ENCODE results near the gene ITK. TPM values are rescaled to one million over a fixed set of nuclear protein-coding genes. Genes with fewer than 3 reads are reported as not detected.
"Not testable (repeated sequence)": the region's sequence is repeated elsewhere in the genome, so short reads cannot be mapped to it uniquely, and the experiment has no call there.

Gene ITK
- total RNA-seq, 1 donor from 2014 or later = not detected

GRCh38 chr5:157236423-157236822 is 55.8 kb downstream of the ITK start:
- Histone ChIP-seq H3K9me3 (ENCODE audit: low read depth) (no peaks in the 10 kb centered on the region), H3K79me2 (ENCODE audit: low read depth) (no peaks in the 10 kb centered on the region), H3K4me2 (no peak overlapping the region), H3K27ac (no peak overlapping the region), H3K36me3 (no peaks in the 10 kb centered on the region), H3K9ac (no peak overlapping the region), H4K20me1 (ENCODE audit: low read depth) (no peaks in the 10 kb centered on the region), H3K4me1 (no peaks in the 10 kb centered on the region), H3K27me3 (no peaks in the 10 kb centered on the region), H3F3A (ENCODE audit: low read depth) (no peaks in the 10 kb centered on the region), H2AFZ (replicated peaks) (no peak overlapping the region), H3K4me3 (no peak overlapping the region)
- Mint-ChIP-seq H3K4me3 (no peak overlapping the region), H3K4me1 (no peaks in the 10 kb centered on the region), H3K27me3 (ENCODE audit: insufficient read depth, low read depth) (peaks cover 4% of the 10 kb centered on the region), H3K27ac (no peak overlapping the region), H3K36me3 (no peaks in the 10 kb centered on the region), H3K9me3 (no peaks in the 10 kb centered on the region)
- DNase-seq (ENCODE audit: low spot score) = no peak
- no peak for TF ChIP-seq EZH2phosphoT487 (IDR thresholded peaks at IDR 0.05)

GRCh38 chr5:157241483-157241882 is 60.8 kb downstream of the ITK start:
- no peaks in the 10 kb centered on the region for H3K36me3 ChIP-seq
- no peak overlapping the region for H3K9ac ChIP-seq
- no peak overlapping the region for H3K4me2 ChIP-seq
- no peaks in the 10 kb centered on the region for H3K27me3 ChIP-seq
- no peaks in the 10 kb centered on the region for H4K20me1 ChIP-seq (ENCODE audit: low read depth)
- H3K4me1 ChIP-seq = peaks cover 10% of the 10 kb centered on the region
- H3K4me1 Mint-ChIP-seq = peaks cover 8% of the 10 kb centered on the region
- H3K4me3 ChIP-seq = no peak overlapping the region
- H3K27me3 Mint-ChIP-seq (ENCODE audit: insufficient read depth, low read depth) = peaks cover 5% of the 10 kb centered on the region
- H3K4me3 Mint-ChIP-seq = no peak overlapping the region
- H3K79me2 ChIP-seq (ENCODE audit: low read depth) = no peaks in the 10 kb centered on the region
- no peak for DNase-seq (ENCODE audit: low spot score)
- no peak overlapping the region for H3K27ac ChIP-seq
- H2AFZ ChIP-seq (replicated peaks) = no peak overlapping the region
- no peak overlapping the region for H3K27ac Mint-ChIP-seq
- no peaks in the 10 kb centered on the region for H3K9me3 Mint-ChIP-seq
- no peaks in the 10 kb centered on the region for H3K9me3 ChIP-seq (ENCODE audit: low read depth)
- TF ChIP-seq EZH2phosphoT487 (IDR thresholded peaks at IDR 0.05) (no peak), EZH2 (IDR thresholded peaks at IDR 0.05) (no peak), CTCF (IDR thresholded peaks at IDR 0.05) (no peak)
- peaks cover 4% of the 10 kb centered on the region for H3F3A ChIP-seq (ENCODE audit: low read depth)
- H3K36me3 Mint-ChIP-seq = no peaks in the 10 kb centered on the region

GRCh38 chr5:157244704-157245103 is 64.1 kb downstream of the ITK start:
- H3K27me3 Mint-ChIP-seq (ENCODE audit: insufficient read depth, low read depth); DNase-seq (ENCODE audit: low spot score); H3K4me3 Mint-ChIP-seq; H3K4me3 ChIP-seq; H3K79me2 ChIP-seq (ENCODE audit: low read depth); H2AFZ ChIP-seq (replicated peaks); H3K27ac Mint-ChIP-seq; H3F3A ChIP-seq (ENCODE audit: low read depth); H3K9me3 ChIP-seq (ENCODE audit: low read depth); H3K9ac ChIP-seq; H3K36me3 Mint-ChIP-seq; H4K20me1 ChIP-seq (ENCODE audit: low read depth); H3K9me3 Mint-ChIP-seq; H3K27ac ChIP-seq; H3K4me1 ChIP-seq; H3K27me3 ChIP-seq; H3K4me1 Mint-ChIP-seq; H3K4me2 ChIP-seq; H3K36me3 ChIP-seq: not testable (repeated sequence)

- Mint-ChIP-seq H3K36me3 (no peaks in the 10 kb centered on the region), H3K27me3 (ENCODE audit: insufficient read depth, low read depth) (peaks cover 4% of the 10 kb centered on the region), H3K4me3 (no peak overlapping the region), H3K4me1 (peaks cover 8% of the 10 kb centered on the region), H3K27ac (no peak overlapping the region), H3K9me3 (no peaks in the 10 kb centered on the region)
- Histone ChIP-seq H3K9me3 (ENCODE audit: low read depth) (no peaks in the 10 kb centered on the region), H3K27me3 (no peaks in the 10 kb centered on the region), H3K4me1 (peaks cover 10% of the 10 kb centered on the region), H3K9ac (no peak overlapping the region), H4K20me1 (ENCODE audit: low read depth) (no peaks in the 10 kb centered on the region), H3K27ac (no peak overlapping the region), H3F3A (ENCODE audit: low read depth) (peaks cover 4% of the 10 kb centered on the region), H2AFZ (replicated peaks) (peak overlapping the region; percentile 82), H3K4me2 (no peak overlapping the region), H3K79me2 (ENCODE audit: low read depth) (no peaks in the 10 kb centered on the region), H3K36me3 (no peaks in the 10 kb centered on the region), H3K4me3 (no peak overlapping the region)
- peak; percentile 17 for DNase-seq (ENCODE audit: low spot score)
- no peak for TF ChIP-seq EZH2 (IDR thresholded peaks at IDR 0.05)
- no peak for TF ChIP-seq CTCF (IDR thresholded peaks at IDR 0.05)
- TF ChIP-seq EZH2phosphoT487 (IDR thresholded peaks at IDR 0.05) = no peak
Observed at GRCh38 chr5:157245476-157245875, 64.8 kb downstream of the ITK start.
